ENCODE data around the gene TIMP2. TPM values are rescaled to one million over a fixed set of nuclear protein-coding genes. Genes with fewer than 3 reads are reported as not detected.

The TIMP2 gene
- total and polyA plus RNA-seq, 4 donors: 47.5 to 176 (median 91.9) TPM

GRCh38 chr17:78829477-78829876, 95.7 kb downstream of the TIMP2 start:
- H3K9me3 ChIP-seq (ENCODE audit: control insufficient read depth in 4 of 4, insufficient read depth in 3 of 4, low read length in 3 of 4): no peaks in the 10 kb centered on the region
- no peak for TF ChIP-seq CTCF (IDR thresholded peaks at IDR 0.05; ENCODE audit: control extremely low read depth, extremely low read depth)
- no peak overlapping the region for H3K9ac ChIP-seq (ENCODE audit: insufficient read depth in 1 of 2, low read length in 2 of 2)
- 95 to 96% methylated on average over 6 of the region's 6 CpGs for WGBS, 2 donors
- no peak for DNase-seq
- no peak for ATAC-seq (ENCODE audit: insufficient read depth, low FRiP score)
- H3K27me3 ChIP-seq (ENCODE audit: control insufficient read depth in 3 of 3, insufficient read depth in 3 of 3, low read length in 2 of 3): no peaks in the 10 kb centered on the region
- no peak overlapping the region for H3K4me3 ChIP-seq
- H3K36me3 ChIP-seq (ENCODE audit: control insufficient read depth in 4 of 4, insufficient read depth in 4 of 4, low read length in 4 of 4): peaks cover 21 to 56% (median 46%) of the 10 kb centered on the region in 4 donors
- H3K27ac ChIP-seq (ENCODE audit: low read depth in 1 of 2, low read length in 1 of 2): no peak overlapping the region
- H3K4me1 ChIP-seq (ENCODE audit: control insufficient read depth in 5 of 5, insufficient read depth in 5 of 5, low read length in 5 of 5): no peaks in the 10 kb centered on the region

- H3K9ac ChIP-seq (ENCODE audit: insufficient read depth in 1 of 2, low read length in 2 of 2): no peak overlapping the region
- DNase-seq: no peak
- H3K36me3 ChIP-seq (ENCODE audit: control insufficient read depth in 4 of 4, insufficient read depth in 4 of 4, low read length in 4 of 4): peaks cover 26 to 60% (median 46%) of the 10 kb centered on the region in 4 donors
- H3K4me3 ChIP-seq: no peak overlapping the region
- H3K9me3 ChIP-seq (ENCODE audit: control insufficient read depth in 4 of 4, insufficient read depth in 3 of 4, low read length in 3 of 4): no peaks in the 10 kb centered on the region
- ATAC-seq (ENCODE audit: insufficient read depth, low FRiP score): no peak
- H3K4me1 ChIP-seq (ENCODE audit: control insufficient read depth in 5 of 5, insufficient read depth in 5 of 5, low read length in 5 of 5): no peaks in the 10 kb centered on the region
- TF ChIP-seq CTCF (IDR thresholded peaks at IDR 0.05; ENCODE audit: control extremely low read depth, extremely low read depth): no peak
- H3K27me3 ChIP-seq (ENCODE audit: control insufficient read depth in 3 of 3, insufficient read depth in 3 of 3, low read length in 2 of 3): no peaks in the 10 kb centered on the region
- H3K27ac ChIP-seq (ENCODE audit: low read depth in 1 of 2, low read length in 1 of 2): no peak overlapping the region
- 96 to 97% methylated on average over 14 of the region's 14 CpGs for WGBS, 2 donors
Observed at GRCh38 chr17:78828470-78829185, 96.6 kb downstream of the TIMP2 start.

DNA sequence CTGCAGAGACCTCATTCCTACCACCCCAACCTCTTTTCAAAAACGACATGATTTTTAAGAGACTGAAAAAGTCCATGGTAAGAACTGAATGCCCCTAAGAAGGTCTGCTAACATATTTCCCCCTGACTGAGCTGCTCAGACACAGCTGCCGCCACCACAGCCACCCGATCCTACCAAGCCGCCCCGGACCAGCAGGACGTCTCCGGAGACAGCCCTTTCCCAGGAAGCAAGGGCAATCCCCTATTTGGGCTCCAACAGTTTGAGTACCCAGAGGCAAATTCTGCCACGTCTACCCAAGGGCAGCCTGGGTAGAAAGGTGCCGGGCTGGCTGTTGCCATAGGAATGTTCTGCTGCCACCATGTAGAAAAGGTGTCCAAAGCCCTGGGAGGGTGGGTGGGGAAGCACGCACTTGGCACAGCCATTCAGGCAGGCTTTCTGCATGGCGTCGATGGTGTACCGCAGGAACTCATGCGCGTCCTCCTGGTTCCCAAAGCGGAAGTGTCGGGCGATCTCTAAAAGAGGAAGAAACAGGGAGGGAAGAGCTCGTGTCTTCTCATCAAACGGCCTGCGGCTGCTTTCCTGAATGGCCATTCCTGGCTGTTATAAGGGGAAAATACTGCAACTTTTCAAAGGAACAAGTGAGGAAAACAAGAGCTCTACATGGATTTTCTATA, 98.2 kb downstream of the TIMP2 start:
- no peaks in the 10 kb centered on the region for H3K9me3 ChIP-seq (ENCODE audit: control insufficient read depth in 4 of 4, insufficient read depth in 3 of 4, low read length in 3 of 4)
- H3K27ac ChIP-seq (ENCODE audit: low read depth in 1 of 2, low read length in 1 of 2): peak overlapping the region in 1 of 2 donors; percentile 46
- H3K4me1 ChIP-seq (ENCODE audit: control insufficient read depth in 5 of 5, insufficient read depth in 5 of 5, low read length in 5 of 5): no peaks in the 10 kb centered on the region
- WGBS, 2 donors: 63 to 80% methylated on average over 21 of the region's 21 CpGs
- H3K4me3 ChIP-seq: no peak overlapping the region
- ATAC-seq (ENCODE audit: insufficient read depth, low FRiP score) (no peak), DNase-seq (no peak)
- TF ChIP-seq CTCF (IDR thresholded peaks at IDR 0.05; ENCODE audit: control extremely low read depth, extremely low read depth): no peak
- no peaks in the 10 kb centered on the region for H3K27me3 ChIP-seq (ENCODE audit: control insufficient read depth in 3 of 3, insufficient read depth in 3 of 3, low read length in 2 of 3)
- peaks cover 28 to 60% (median 43%) of the 10 kb centered on the region in 4 donors for H3K36me3 ChIP-seq (ENCODE audit: control insufficient read depth in 4 of 4, insufficient read depth in 4 of 4, low read length in 4 of 4)
- no peak overlapping the region for H3K9ac ChIP-seq (ENCODE audit: insufficient read depth in 1 of 2, low read length in 2 of 2)
